Activated CD8-positive, alpha-beta memory T cell treated with anti-CD3 and anti-CD28 coated beads, Interleukin-2, amount 50 U/mL, for 1 hour (primary cell): ENCODE measurements around the gene METTL21A.

ENCODE experiments used
- DNase-seq: peaks from one replicate; pipeline ENCODE4 v3.0.0-alpha.2; 2020; ENCODE audit errors: extremely low read depth

Gene METTL21A

DNA sequence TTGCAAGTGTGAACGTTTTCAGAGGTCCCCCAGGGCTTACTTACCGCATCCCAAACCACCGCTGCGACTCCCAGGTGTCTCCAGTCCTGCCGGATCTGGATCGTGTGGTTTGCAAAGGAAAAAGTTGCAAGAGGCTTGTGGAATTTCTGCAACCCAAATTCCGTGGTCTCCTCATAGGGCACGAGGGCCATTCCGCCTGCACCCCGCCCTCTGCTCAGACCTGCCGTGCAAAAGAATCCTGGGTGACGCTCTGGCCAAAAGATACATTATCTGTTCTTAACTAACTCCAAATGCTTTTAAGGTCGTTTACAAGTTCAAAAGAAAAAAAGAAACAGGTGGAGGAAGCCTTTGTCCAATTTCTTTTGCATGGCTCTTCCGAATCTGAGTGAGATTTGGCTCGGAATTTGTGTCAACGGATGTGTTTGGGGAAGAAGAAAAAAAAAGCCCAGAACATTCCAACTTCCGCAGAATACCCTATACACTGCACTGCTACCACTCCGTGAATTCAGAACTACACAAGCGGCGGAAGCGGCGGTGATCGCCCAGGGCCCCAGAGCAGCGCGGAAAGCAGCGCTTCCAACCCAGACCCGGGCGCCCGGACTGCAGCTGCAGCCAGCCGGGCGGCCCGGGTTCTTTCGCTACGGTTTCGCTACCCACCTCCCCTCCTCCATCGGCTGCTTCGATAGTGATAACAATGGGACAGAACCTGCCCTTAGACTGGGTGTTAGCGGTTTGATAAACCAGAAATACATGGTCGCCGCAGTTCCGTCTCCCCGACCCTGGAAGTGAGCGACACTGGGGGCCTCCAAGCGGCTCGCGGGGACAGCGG lies 795 bp downstream of the METTL21A start:
- DNase-seq = no peak

DNA sequence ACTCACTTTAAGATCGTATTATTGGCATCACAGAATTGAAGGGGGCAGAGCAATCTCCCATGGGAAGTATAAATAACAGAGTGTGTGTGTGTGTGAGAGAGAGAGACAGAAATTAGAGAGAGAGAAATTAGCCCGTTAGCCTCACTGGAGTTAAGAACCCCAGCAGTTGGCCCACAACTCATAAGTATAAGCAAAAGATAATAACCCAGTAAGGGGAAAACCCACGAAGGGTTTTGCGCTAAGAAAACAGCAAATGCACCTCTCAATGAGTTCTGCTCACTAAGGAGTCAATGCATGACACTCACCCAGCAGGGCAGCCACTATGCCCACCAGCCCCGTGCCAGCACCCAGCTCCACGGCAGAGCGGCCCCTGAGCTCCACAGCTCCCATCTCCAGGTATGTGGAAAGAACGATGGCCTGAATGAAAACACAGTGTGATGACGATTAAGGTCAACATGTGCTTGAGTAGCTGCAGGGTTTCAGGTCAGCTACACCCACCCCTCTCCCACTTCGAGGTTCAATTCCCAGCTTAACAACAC lies 3.6 kb downstream of the METTL21A start:
- DNase-seq = no peak

DNA sequence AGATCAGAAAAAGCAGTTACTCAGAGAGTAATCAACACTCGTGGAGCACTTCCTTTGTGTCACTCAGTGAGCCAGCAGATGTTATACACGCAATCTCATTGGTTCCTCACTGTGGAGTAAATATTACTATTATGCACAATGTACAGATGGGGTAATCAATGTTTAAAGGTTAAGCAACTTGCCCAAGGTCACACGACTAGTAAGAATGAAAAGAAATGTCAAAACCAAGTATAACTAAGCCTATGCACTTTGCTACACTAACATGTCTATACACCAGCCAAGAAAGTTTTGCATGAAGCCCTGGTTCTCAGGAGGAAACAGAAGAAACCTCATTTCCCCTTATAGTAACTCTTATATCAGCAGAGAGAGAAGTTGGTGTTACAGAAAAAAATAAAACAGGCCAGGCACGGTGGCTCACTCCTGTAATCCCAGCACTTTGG lies 5.4 kb downstream of the METTL21A start:
- DNase-seq = no peak

DNA sequence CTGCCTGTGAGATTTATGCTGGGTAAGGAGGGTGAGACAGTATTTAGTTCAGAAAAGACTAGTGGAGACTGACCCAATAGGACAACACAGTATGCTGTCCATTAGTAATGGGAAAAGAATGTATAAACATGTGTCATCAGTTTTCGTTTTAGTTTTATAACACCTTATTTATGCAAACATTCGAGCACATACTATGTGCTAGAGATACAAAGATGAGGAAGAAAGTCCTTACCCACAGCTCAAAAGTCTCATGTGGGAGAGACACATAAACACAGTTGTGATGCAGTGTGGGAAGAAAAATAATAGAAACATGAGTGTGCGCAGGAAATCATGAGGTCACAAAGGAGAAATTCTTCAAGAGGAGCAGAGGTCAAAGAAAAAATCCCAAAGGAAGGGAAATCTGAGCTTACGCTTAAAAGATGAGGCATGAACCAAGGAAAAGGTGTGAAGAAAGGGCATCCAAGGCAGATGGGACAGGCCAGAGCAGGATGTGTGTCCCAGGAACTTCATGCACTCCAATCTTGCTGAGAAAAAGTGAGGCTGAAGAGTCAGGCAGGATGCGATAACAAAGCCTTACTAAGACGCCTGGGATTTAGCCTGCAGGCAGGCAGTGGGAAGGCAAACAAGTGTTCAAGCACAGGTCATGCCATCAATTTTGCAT lies 8.1 kb downstream of the METTL21A start:
- DNase-seq = no peak

DNA sequence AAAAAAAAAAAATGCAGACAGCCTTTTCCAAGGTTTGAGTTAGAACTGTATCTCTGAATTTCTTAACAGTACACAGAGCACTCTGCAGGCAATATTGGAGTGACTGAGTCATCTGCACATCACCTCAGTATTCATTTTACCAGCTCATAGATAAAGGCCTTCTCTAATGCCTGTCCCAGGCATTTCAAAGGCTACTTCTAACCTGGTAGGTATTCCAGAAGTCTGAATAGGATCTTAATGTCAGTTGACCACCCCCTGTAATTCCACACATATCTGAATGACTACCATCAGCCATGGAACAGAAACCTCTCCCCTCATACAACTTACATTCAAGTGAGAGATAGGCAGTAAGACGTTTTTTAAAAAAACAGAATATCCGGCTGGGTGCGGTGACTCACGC lies 9.0 kb downstream of the METTL21A start:
- no peak for DNase-seq

DNA sequence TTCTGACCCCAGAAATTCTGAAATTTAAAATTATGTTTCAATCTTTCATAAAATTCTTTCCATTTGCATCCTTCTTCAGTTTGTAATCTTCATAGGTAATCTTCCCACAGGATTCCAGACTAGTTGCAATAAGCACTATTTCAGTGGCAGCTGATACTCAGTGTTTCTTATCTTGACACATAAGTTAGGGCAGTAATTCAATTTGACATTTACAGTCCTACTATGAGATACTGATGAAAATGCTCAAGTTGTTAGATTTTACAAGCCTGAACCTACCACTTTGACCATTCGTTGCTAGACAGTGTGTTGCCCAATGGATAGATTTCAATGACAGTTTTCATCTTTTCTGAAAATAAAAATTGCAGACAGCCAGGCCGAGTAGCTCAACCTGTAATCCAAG lies 10.4 kb downstream of the METTL21A start:
- no peak for DNase-seq

DNA sequence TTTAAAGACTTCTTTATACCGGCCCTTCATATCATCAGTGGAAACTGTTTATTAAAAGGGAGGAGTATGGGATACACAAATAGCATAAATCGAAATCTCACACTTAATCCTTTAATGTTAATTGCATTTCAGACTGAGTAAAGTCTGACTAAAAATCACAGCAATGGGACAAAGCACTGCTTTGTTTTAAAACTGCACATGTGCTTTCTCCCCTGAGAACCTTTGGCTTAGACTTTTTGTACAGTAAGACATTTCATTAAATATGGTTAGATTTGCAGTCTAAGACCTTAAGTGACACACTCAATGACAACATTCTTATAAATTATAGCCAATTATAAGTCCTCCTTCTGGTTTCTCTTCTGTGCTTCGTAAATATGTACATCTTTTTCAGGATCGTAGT lies 12.5 kb downstream of the METTL21A start:
- no peak for DNase-seq

DNA sequence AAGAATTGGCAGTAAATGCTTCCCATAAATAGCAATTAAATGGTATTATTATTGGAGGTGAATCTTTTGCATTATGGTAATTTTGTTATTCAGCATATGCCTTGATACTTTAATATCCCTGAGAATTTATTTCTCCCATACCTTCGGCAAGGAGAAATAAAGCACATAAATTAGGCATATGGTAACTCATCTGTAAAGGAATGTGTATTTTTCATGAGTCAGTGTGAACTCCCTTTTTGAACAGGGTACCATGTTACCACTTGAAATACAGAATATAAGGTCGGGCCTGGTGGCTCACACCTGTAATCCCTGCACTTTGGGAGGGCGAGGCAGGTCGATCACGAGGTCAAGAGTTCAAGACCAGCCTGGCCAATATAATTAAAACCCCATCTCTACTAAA lies 18.4 kb downstream of the METTL21A start:
- no peak for DNase-seq

DNA sequence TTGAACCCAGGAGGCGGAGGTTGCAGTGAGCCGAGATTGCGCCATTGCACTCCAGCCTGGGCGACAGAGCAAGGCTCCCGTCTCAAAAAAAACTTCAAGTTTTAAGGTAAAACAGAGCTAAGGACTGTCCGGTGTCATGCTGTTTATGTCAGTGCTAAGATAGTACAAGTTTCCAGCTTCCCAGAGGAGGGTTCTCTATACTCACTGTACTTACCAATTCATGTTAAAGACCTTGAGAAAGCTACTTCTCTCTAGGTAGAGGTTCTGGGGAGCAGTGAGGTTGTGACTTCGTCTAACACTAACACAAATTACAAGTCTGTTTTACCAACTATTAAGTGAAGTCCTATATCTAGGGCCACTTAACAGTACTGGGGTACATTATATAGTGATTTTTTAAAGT lies 18.8 kb downstream of the METTL21A start:
- no peak for DNase-seq

DNA sequence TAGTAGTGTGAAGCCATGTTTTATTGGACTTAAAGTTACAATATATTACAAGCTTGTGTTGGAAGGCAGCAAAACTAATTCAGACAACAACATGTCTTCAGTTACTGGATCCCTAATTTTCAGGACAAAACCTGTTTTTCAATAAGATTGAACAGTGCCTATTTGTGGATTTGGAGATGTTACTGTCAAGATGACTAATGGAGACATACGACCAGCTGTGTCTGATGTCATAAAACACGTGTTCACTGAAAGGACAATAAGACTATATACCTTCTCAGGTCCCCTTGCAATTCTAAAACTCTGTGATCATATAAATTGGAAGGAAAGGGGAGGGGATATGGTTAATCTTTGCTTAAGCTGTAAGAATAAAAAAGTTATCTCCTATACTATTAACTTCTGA lies 21.7 kb downstream of the METTL21A start:
- no peak for DNase-seq

DNA sequence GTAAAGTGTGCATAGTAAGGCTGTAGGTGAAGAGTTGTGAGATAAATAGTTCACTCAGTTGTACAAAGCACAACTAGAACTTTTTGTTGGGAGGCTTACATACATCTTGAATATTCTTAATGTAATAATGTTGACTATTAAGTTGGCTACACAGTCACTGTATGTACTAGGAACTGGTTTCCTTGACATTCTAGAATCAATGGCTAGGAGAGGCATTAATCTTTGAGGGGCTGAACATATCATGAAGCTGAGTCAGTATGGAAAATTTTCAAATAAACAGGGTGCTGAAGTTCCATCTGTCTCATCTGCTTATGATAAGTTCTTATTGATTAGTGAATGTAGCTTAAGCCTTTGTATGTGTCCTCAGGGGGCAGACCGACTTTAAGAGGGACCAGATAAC lies 23.4 kb downstream of the METTL21A start:
- no peak for DNase-seq

DNA sequence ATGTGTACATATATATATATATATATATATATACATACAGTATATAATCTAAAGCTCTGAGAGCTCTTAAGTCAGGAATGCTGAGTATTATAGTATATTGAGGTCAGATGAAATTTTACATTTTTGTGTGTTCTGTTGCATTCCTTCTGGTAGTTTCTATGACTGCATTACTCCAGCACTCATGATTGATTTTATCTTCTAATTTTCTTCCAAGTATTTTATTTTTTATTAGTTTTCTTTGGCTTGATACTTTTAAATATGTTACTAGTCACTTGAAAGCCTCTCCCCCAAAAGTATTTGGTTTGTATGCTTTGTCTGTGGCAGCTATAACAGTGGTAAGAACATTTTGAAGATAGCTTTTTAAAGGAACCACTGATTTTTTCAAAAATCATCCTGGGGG lies 25.0 kb downstream of the METTL21A start:
- DNase-seq = no peak

DNA sequence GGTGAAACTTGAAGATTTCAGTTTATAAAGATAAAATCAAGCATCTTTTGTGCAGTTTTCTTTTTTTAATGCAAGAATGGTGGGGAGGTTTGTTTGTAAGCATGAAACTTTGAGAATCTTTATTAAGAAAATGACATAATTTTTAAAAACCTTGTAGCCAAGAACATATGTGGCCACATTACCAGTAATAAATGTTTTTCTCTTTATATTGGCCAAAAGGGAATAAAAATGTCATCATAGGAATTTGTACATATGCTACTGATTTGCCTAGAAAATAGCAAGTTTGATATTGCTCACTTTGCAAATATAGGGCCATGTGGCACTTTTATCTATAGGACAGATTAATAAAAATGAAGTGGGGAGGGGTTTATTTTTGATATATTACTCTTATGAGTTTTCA lies 25.6 kb downstream of the METTL21A start:
- DNase-seq = no peak

DNA sequence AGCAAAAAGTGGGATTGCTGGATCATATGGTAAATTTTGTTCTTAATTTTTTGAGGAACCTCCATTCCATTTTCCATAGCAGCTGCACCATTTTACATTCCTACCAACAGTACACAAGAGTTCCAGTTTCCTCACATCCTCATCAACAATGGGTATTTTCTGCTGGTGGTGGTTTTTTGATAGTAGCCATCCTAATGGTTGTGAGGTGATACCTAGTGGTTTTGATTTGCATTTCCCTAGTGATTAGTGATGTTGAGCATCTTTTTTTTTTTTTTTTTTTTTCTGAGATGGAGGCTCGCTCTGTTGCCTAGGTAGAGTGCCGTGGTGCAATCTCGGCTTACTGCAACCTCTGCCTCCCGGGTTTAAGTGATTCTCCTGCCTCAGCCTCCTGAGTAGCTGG lies 30.5 kb downstream of the METTL21A start:
- no peak for DNase-seq

DNA sequence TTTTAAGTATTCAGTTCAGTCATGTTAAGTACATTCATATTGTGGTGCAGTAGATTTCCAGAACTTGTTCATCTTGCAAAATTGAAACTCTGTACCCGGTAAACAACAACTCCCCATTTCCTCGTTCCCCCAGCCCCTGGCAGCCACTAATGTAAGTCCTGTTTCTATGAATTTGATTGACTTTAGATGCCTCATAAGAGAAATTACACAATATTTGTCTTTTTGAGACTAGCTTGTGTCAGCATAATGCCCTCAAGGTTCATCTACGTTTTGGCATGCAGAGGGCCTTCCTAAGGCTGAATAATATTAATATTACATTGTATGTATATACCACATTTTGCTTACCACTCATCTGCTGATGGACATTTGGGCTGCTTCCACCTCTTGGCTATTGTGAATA lies 30.9 kb downstream of the METTL21A start:
- DNase-seq = no peak

DNA sequence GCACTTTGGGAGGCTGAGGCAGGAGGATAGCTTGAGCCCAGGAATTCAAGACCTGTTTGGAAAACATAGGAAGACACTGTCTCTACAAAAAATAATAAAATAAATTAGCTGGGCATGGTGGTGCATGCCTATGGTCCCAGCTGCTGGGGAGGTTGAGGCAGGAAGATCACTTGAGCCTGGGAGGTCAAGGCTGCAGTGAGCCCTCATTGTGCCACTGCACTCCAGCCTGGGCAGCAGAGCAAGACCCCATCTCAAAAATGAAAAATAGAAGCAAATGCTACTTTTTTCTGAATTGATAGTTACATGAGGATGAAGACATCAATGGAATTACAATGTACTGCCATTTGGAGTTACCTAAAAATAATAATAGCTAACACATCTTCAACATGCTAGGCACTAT lies 31.9 kb downstream of the METTL21A start:
- no peak for DNase-seq

DNA sequence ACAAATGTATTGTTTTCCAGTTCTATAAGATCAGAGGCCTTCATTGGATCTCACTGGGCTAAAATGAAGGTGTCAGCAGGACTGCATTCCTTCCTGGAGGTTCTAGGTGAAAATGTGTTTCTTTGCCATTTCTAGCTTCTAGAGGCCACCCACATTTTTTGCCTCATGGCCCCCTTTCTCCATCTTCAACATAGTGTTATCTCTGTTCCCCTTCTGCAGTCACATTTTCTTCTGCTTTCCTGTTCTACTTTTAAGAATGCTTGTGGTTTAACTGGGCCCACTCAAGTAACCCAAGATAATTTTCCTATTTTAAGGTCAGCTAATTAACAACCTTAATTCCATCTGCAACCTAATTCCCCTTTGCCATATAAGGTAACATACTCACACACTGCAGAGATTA lies 36.1 kb downstream of the METTL21A start:
- DNase-seq = no peak

DNA sequence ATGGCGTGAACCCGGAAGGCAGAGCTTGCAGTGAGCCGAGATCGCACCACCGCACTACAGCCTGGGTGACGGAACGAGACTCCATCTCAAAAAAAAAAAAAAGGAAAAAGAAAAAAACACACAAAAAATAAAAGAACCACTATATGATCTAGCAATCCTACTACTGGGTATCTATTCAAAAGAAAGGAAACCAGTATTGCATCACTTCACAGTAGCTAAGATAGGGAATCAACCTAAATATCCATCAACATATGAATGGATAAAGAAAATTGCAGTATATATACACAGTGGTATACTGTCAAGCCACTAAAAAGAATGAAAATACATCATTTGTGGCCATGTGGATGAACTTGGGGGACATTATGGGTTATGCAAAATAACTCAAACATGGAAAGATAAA lies 37.9 kb downstream of the METTL21A start:
- no peak for DNase-seq

DNA sequence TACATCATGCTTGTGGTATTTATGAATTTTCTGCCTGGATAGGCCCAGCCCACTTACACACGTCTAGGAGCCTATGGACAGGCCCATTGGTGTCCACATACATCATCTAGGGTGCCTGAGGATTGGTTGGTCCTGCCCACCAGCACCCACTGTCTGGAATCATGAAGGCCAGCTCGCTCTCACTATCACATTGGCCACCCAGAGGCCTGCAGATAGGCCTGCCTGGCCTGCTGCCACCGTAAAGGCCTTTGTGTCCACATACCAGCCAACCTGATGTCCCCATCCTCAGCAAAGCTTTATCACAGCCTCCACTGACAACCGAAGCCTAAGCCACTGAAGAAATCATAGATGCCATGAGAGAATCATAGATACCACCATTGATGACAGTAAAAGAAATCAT lies 40.2 kb downstream of the METTL21A start:
- no peak for DNase-seq

DNA sequence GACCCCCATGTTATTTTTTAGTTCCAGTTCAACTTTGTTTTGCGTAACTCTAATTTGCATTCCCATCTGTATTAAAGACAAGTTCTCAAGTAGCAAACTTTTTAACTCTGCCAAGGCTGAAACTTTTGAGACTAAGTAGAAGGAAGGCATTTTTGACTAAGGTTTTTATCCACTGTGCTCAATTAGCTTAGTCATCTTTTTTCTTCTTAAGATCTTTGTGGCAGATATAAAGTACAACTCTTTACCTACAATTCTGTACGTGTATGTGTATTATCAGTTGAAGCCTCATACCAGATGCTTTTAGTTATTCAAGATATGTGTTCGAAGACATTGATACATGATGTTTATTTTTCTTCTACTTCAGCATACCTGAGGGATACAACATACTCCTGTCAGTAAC lies 53.8 kb downstream of the METTL21A start:
- DNase-seq = no peak

DNA sequence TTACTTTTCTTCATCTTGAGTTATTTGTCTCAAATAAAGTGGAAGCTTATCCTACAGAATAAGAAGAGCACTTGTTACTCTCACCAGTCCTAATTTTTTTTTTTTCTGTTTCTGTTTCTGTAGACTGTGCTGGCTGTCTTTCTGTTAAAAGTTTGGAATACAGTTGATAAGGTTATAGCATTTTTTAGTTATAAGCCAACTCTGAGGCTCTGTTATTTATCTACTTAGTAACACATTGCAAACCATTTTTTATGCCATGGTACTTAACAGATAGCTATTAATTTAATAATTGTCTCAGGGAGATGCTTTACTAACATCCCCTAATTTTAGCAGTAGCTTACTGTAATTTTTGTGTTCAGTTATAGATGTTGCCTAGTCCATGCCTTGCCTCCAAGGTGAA lies 57.5 kb downstream of the METTL21A start:
- no peak for DNase-seq

DNA sequence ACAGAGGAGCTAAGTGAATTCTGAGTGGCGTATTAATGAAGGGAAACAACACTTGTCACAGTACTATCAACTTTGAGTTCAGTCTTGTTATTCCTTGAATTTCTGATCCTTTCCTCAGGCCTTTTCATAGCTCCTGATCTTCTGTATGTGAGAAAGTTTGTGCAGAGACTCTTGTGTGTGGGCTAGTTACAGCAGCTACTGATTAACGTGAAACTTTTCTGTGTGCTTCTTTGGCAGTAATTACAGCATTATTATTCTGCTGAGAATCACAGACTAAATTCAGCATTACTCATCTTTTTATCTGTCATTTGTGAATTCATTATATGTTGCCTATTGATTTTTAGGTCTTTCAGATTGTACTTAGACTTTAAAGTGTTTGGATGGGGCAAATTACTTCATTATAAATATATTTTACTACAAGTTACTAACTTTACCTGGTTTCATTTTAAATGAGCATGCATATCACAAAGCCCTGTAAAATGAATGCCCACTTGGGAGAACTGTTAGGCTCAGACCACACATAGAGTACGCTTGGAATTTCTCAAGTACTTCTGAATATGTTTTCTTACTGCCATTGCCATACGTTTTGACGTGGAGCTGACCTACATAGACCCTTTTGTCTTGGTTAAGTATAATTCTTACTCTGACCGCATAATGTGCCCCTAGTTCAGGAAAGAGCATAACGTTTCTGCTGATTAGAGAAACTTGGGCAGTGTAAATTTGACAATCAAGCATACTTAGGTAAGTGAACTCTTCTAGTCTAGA lies 59.3 kb downstream of the METTL21A start:
- DNase-seq = no peak
